Kidney capillary endothelial cell (primary cell): ENCODE results near the gene SNAPC5.

Experiments
- DNase-seq: peaks from one replicate; pipeline ENCODE4 v3.0.0-alpha.2; 2018; ENCODE audit warnings: low spot score

SNAPC5 gene

DNA sequence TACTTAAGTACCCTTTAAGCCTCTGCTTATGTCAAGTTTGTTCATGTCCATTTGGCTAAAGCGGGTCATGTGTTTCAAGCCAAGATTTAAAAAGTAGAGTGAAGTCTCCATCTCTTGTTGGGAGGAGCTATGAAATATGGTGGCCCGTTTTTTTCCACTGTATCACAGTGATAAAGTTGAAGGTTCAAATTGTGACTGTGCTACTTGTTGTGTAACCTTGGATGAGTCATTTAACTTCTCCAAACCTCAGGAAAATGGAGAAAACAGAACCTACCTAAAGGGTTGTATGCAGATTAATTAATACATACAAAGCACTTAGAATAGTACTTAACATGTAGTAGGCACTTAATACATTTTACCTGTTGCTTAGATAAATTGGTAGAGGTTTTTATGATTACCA, 43.4 kb downstream of the SNAPC5 start:
- DNase-seq: no peak

DNA sequence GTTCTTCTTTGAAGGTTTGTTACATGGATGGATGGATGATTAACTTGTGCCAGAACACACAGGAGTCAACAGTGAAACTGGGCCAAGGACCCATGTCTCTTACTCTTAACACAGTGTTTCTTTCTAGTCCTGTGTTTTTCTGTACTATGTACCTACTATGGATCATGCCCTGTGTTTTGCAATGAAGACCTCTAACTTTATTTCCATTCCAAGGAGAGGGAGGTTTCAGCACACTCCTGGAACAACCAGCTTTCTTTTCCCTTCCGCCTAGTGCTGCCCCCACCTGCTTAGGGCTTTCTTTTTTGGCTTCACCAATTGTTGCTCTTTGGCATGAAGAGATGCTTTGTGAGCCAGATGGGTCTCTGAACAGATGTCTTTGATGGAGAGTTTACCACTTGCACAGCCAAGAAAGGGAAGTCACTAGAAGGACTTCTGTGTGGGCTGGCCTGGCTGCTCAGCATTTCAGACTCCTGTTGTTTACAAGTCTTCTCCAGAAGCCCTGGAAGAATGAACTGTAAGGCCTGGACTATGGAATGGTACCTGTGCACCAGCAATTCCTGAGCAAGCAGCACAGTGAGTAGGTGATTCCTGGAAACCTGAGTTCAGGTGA, 44.5 kb downstream of the SNAPC5 start:
- no peak for DNase-seq

DNA sequence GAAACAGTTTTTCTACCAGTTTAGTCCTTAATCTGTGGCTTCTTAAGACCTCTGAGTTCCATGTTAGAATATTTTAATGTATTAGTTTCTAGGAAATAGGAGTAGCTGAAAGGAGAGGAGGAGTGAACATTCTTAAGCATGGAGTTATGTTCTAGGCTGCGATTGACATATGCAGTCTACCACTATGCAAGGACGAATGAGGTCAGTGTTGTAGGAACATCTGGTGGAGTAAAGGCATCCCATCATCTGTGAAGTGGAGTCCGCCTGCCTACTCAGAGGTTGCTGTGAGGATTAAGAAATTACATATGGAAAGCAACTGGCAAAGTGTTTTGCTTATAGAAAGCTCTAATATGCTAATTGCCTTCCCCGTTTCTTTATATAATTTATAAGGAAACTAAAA, 45.1 kb downstream of the SNAPC5 start:
- no peak for DNase-seq
